Fibroblast of villous mesenchyme (primary cell): ENCODE results near the gene LOXL1. TPM values are rescaled to one million over a fixed set of nuclear protein-coding genes. Genes with fewer than 3 reads are reported as not detected.

ENCODE experiments used
- DNase-seq: peaks from one replicate; pipeline ENCODE4 v3.0.0-alpha.2; 2010; ENCODE audit warnings: low read depth
- H3K4me3 ChIP-seq: 2 replicates; pipeline ENCODE4 v1.5.1; 2011; ENCODE audit warnings: low read depth, mild to moderate bottlenecking, low read length
- CTCF ChIP-seq: IDR thresholded peaks from 2 replicates; pipeline ENCODE4 v1.5.1; 2012; ENCODE audit warnings: low read depth, mild to moderate bottlenecking, low read length; ENCODE audit not compliant: insufficient read depth
- total RNA-seq: library from RNA; depleted of rRNA; stranded (reverse); fragments of >200 nt; gene quantifications from 2 replicates; pipeline ENCODE4 v1.2.3, GENCODE V29; 2012

Gene LOXL1
- total RNA-seq, 1 donor, result 73.8 TPM

- TF ChIP-seq CTCF, result no peak
- no peak for DNase-seq
- peak overlapping the region; percentile 9 for H3K4me3 ChIP-seq
These were observed 2.8 kb downstream of the LOXL1 start for GRCh38 chr15:73928971-73929627.

- H3K4me3 ChIP-seq, result no peak overlapping the region
- peak; percentile 69 for DNase-seq
- TF ChIP-seq CTCF, result no peak
These were observed 4.1 kb downstream of the LOXL1 start for GRCh38 chr15:73930371-73930770.

- DNase-seq, result peak; percentile 57
- H3K4me3 ChIP-seq, result no peak overlapping the region
These were observed 4.6 kb downstream of the LOXL1 start for GRCh38 chr15:73930790-73931281.

GRCh38 chr15:73931441-73931840, 5.2 kb downstream of the LOXL1 start:
- TF ChIP-seq CTCF, result no peak
- no peak overlapping the region for H3K4me3 ChIP-seq
- DNase-seq, result no peak

More at GRCh38 chr15:73930790-73931281, 4.6 kb downstream of the LOXL1 start:
- no peak for TF ChIP-seq CTCF

- DNase-seq, result no peak
- no peak overlapping the region for H3K4me3 ChIP-seq
- TF ChIP-seq CTCF, result no peak
These were observed 6.3 kb downstream of the LOXL1 start for GRCh38 chr15:73932381-73933191.

GRCh38 chr15:73934281-73934680, 8.0 kb downstream of the LOXL1 start:
- no peak for DNase-seq
- TF ChIP-seq CTCF, result no peak
- no peak overlapping the region for H3K4me3 ChIP-seq
